K562 (cell line): Measurements from ENCODE around the gene ACAP3. TPM values are rescaled to one million over a fixed set of nuclear protein-coding genes. Genes with fewer than 3 reads are reported as not detected.
A peak's percentile ranks its signal among the peaks of the same experiment; 100 is the strongest.

Source experiments
- CREB1 ChIP-seq, 2 experiments: sonication (generic) in 1 of 2; formaldehyde crosslinking in 1 of 2; IDR thresholded peaks; 2 replicates each; pipeline versions ENCODE4 v1.6.1 to v1.8.0; 2012 to 2022; ENCODE audit warnings: inconsistent platforms in 1 of 2, mild to moderate bottlenecking in 1 of 2, missing genetic modification reagents in 1 of 2, moderate library complexity in 1 of 2
- GABPB1 ChIP-seq: sonication (generic); formaldehyde crosslinking; IDR thresholded peaks from 2 replicates; pipeline ENCODE4 v1.8.0; 2022; ENCODE audit warnings: mild to moderate bottlenecking, missing genetic modification reagents
- HEY1 ChIP-seq: fragments of 250-450 bp; sonication (Bioruptor Pico); IDR thresholded peaks from 2 replicates; pipeline ENCODE4 v1.5.0; 2020; ENCODE audit warnings: mild to moderate bottlenecking, moderate library complexity, borderline replicate concordance
- ILF3 ChIP-seq: fragments of 450-650 bp; IDR thresholded peaks from 2 replicates; pipeline ENCODE4 v1.6.1; 2018; ENCODE audit warnings: antibody characterized with exemption, mild to moderate bottlenecking, moderate library complexity, borderline replicate concordance
- IRF2 ChIP-seq: sonication (generic); formaldehyde crosslinking; IDR thresholded peaks from 2 replicates; pipeline ENCODE4 v1.8.1; 2022; ENCODE audit warnings: mild to moderate bottlenecking, missing genetic modification reagents
- KDM1A ChIP-seq, 2 experiments: fragments of 450-650 bp; IDR thresholded peaks; 2 replicates each; pipeline ENCODE4 v1.6.1; 2016; ENCODE audit warnings: mild to moderate bottlenecking in 2 of 2
- MAX ChIP-seq: sonication (generic); formaldehyde crosslinking; IDR thresholded peaks from 2 replicates; pipeline ENCODE4 v1.9.0; 2022; ENCODE audit warnings: mild to moderate bottlenecking, missing genetic modification reagents
- MYBL2 ChIP-seq, 2 experiments: fragments of 450-650 bp in 1 of 2; sonication (generic) in 1 of 2; formaldehyde crosslinking in 1 of 2; IDR thresholded peaks; 2 replicates each; pipeline versions ENCODE4 v1.6.1 to v1.8.1; 2017 to 2022; ENCODE audit warnings: borderline replicate concordance in 1 of 2, inconsistent platforms in 1 of 2, low read depth in 1 of 2, mild to moderate bottlenecking in 1 of 2, missing genetic modification reagents in 1 of 2, moderate library complexity in 1 of 2
- PRDM10 ChIP-seq: fragments of 450-650 bp; IDR thresholded peaks from 2 replicates; pipeline ENCODE4 v1.6.1; 2018; ENCODE audit not compliant: partially characterized antibody
- RBM15 ChIP-seq: fragments of 200-400 bp; formaldehyde crosslinking; IDR thresholded peaks from 2 replicates; pipeline ENCODE4 v1.6.1; 2018; ENCODE audit warnings: mild to moderate bottlenecking, low read length, moderate library complexity; ENCODE audit not compliant: insufficient read depth
- SRSF1 ChIP-seq: fragments of 200-400 bp; formaldehyde crosslinking; IDR thresholded peaks from 2 replicates; pipeline ENCODE4 v1.6.1; 2017; ENCODE audit warnings: mild to moderate bottlenecking, low read depth, low read length, moderate library complexity
- STAG1 ChIP-seq: sonication (generic); formaldehyde crosslinking; IDR thresholded peaks from 2 replicates; pipeline ENCODE4 v1.5.0; 2020; ENCODE audit warnings: missing genetic modification reagents, borderline replicate concordance
- ZC3H4 ChIP-seq: sonication (generic); formaldehyde crosslinking; IDR thresholded peaks from 2 replicates; pipeline ENCODE4 v1.9.0; 2021; ENCODE audit warnings: missing genetic modification reagents, borderline replicate concordance
- ZFX ChIP-seq: sonication (generic); formaldehyde crosslinking; IDR thresholded peaks from 2 replicates; pipeline ENCODE4 v1.8.0; 2022; ENCODE audit warnings: mild to moderate bottlenecking, missing genetic modification reagents, moderate library complexity
- ZNF124 ChIP-seq: sonication (generic); formaldehyde crosslinking; IDR thresholded peaks from 2 replicates; pipeline ENCODE4 v1.8.1; 2022; ENCODE audit warnings: missing genetic modification reagents
- ZNF583 ChIP-seq: fragments of 250-450 bp; sonication (Bioruptor Pico); IDR thresholded peaks from 2 replicates; pipeline ENCODE4 v1.4.0; 2020
- ZNF696 ChIP-seq: fragments of 250-450 bp; sonication (Bioruptor Pico); conservative IDR thresholded peaks from 2 replicates; pipeline ENCODE4 v1.4.0; 2020; ENCODE audit warnings: mild to moderate bottlenecking, moderate library complexity
- polyA plus RNA-seq, 8 experiments: library from polyadenylated mRNA; depleted of rRNA in 4 of 8; stranded (reverse) in 5 of 8; unstranded in 3 of 8; fragments of >200 nt; fragmentation: Nextera tagmentation in 2 of 8; fragmentation: Illumina TruSeq in 1 of 8; extraction: Ambion mirVana in 2 of 8; extraction: Trizol in 1 of 8; gene quantifications; 2 replicates each; pipeline versions ENCODE4 v1.2.1 to v1.2.3, GENCODE V29; 2011 to 2014; ENCODE audit warnings: inconsistent platforms in 1 of 8, missing spikeins in 1 of 8
- total RNA-seq, 7 experiments: library from RNA; depleted of rRNA in 6 of 7; stranded (reverse); fragments of >200 nt in 6 of 7; fragmentation: Illumina TruSeq in 2 of 7; extraction: Trizol in 2 of 7; gene quantifications; 2 replicates each; pipeline versions ENCODE4 v1.2.1 to v1.2.3, GENCODE V29; 2011 to 2021; ENCODE audit warnings: low replicate concordance in 1 of 7

Gene ACAP3
- total and polyA plus RNA-seq, 9 of the 15 experiments (the other 6 are each of a cell fraction or from before 2014, with no cell fraction given): 0.01 to 49.0 (median 12.0) TPM

GRCh38 chr1:1306661-1307260 lies 969 bp downstream of the ACAP3 start (continued):
- TF ChIP-seq PRDM10: no peak
- no peak for TF ChIP-seq ZNF583
- TF ChIP-seq GABPB1 (CRISPR knock-in tag): 0 out of 2 replicates have a peak, but pooled peaks have one; percentile 5
- no peak; the same call in 1 of the 2 replicates for TF ChIP-seq ZFX (CRISPR knock-in tag)
- no peak for TF ChIP-seq RBM15
- no peak; the same call in 1 of the 2 replicates for TF ChIP-seq CREB1 (IDR thresholded peaks at IDR 0.05)
- 0 out of 2 replicates have a peak, but pooled peaks have one; percentile 5 for TF ChIP-seq CREB1 (CRISPR knock-in tag; IDR thresholded peaks at IDR 0.05)
- peak in 1 of 2 experiments; percentile 87; a peak in 1 of 4 replicates for TF ChIP-seq KDM1A (IDR thresholded peaks at IDR 0.05)
- peak; percentile 86; the same call in 1 of the 2 replicates for TF ChIP-seq ZC3H4
- TF ChIP-seq IRF2 (CRISPR knock-in tag): peak; percentile 49; the same call in 1 of the 2 replicates
- 0 out of 2 replicates have a peak, but pooled peaks have one; percentile 57 for TF ChIP-seq ZNF124 (CRISPR knock-in tag)
- no peak for TF ChIP-seq MYBL2 (IDR thresholded peaks at IDR 0.05; ENCODE audit: low read depth)
- TF ChIP-seq MYBL2 (CRISPR knock-in tag; IDR thresholded peaks at IDR 0.05; ENCODE audit: borderline replicate concordance): 0 out of 2 replicates have a peak, but pooled peaks have one; percentile 11
- TF ChIP-seq STAG1 (CRISPR knock-in tag): peak; percentile 38; the same call in 1 of the 2 replicates
- no peak for TF ChIP-seq SRSF1
- TF ChIP-seq MAX: peak; percentile 51; the same call in 1 of the 2 replicates
- no peak for TF ChIP-seq ZNF696 (CRISPR knock-in tag)
- TF ChIP-seq HEY1 (CRISPR knock-in tag): no peak
- no peak for TF ChIP-seq ILF3
